HTR-8/SVneo (cell line): ENCODE measurements around the gene MVB12B.

ENCODE experiments used
- DNase-seq: peaks from one replicate; pipeline ENCODE4 v3.0.0; 2011; ENCODE audit warnings: low spot score, mixed read lengths; ENCODE audit not compliant: insufficient read length
- FAIRE-seq: peaks from 2 replicates; lab custom pipeline; 2011; peaks lifted over from hg19 to GRCh38; lab: Jason Lieb, UNC

MVB12B gene

GRCh38 chr9:126420135-126420534, 93.5 kb downstream of the MVB12B start:
- DNase-seq (no peak), FAIRE-seq (no peak)

- DNase-seq = no peak
- FAIRE-seq = no peak
These were observed 94.3 kb downstream of the MVB12B start for GRCh38 chr9:126420643-126421564.

GRCh38 chr9:126421567-126422428, 95.2 kb downstream of the MVB12B start:
- FAIRE-seq (no peak), DNase-seq (no peak)

GRCh38 chr9:126423142-126423915, 96.7 kb downstream of the MVB12B start:
- FAIRE-seq (no peak), DNase-seq (no peak)

GRCh38 chr9:126423916-126424185, 97.2 kb downstream of the MVB12B start:
- FAIRE-seq (no peak), DNase-seq (no peak)

GRCh38 chr9:126424511-126424910, 97.9 kb downstream of the MVB12B start:
- no peak for DNase-seq
- no peak for FAIRE-seq

- FAIRE-seq = no peak
- DNase-seq = no peak
These were observed 102.0 kb downstream of the MVB12B start for GRCh38 chr9:126428534-126429175.

- FAIRE-seq (no peak), DNase-seq (no peak)
These were observed 102.6 kb downstream of the MVB12B start for GRCh38 chr9:126429190-126429589.

GRCh38 chr9:126430124-126430523, 103.5 kb downstream of the MVB12B start:
- FAIRE-seq (no peak), DNase-seq (no peak)

- FAIRE-seq = no peak
These were observed 104.6 kb downstream of the MVB12B start for GRCh38 chr9:126431077-126431742.

GRCh38 chr9:126432659-126433058, 106.0 kb downstream of the MVB12B start:
- no peak for FAIRE-seq
- DNase-seq = no peak

More at GRCh38 chr9:126431077-126431742, 104.6 kb downstream of the MVB12B start:
- no peak for DNase-seq

- DNase-seq (no peak), FAIRE-seq (no peak)
These were observed 108.5 kb downstream of the MVB12B start for GRCh38 chr9:126435105-126435504.

GRCh38 chr9:126435626-126436025, 109.0 kb downstream of the MVB12B start:
- FAIRE-seq = no peak
- DNase-seq = no peak

- peak; percentile 8 for DNase-seq
These were observed 110.1 kb downstream of the MVB12B start for GRCh38 chr9:126436545-126437267.

GRCh38 chr9:126437268-126437666, 110.6 kb downstream of the MVB12B start:
- DNase-seq (no peak), FAIRE-seq (no peak)

More at GRCh38 chr9:126436545-126437267, 110.1 kb downstream of the MVB12B start:
- FAIRE-seq = no peak

- FAIRE-seq = no peak
- no peak for DNase-seq
These were observed 111.1 kb downstream of the MVB12B start for GRCh38 chr9:126437701-126438100.

GRCh38 chr9:126438741-126439401, 112.2 kb downstream of the MVB12B start:
- FAIRE-seq (no peak), DNase-seq (no peak)

GRCh38 chr9:126439402-126439765, 112.8 kb downstream of the MVB12B start:
- FAIRE-seq (no peak), DNase-seq (no peak)
